Activated gamma-delta T cell (primary cell): Measurements from ENCODE around the gene MSL1.
A peak's percentile ranks its signal among the peaks of the same experiment; 100 is the strongest.

Experiments
- DNase-seq: peaks from one replicate; lab custom pipeline; 2025; lab: John Stamatoyannopoulos, UW

MSL1 gene

DNA sequence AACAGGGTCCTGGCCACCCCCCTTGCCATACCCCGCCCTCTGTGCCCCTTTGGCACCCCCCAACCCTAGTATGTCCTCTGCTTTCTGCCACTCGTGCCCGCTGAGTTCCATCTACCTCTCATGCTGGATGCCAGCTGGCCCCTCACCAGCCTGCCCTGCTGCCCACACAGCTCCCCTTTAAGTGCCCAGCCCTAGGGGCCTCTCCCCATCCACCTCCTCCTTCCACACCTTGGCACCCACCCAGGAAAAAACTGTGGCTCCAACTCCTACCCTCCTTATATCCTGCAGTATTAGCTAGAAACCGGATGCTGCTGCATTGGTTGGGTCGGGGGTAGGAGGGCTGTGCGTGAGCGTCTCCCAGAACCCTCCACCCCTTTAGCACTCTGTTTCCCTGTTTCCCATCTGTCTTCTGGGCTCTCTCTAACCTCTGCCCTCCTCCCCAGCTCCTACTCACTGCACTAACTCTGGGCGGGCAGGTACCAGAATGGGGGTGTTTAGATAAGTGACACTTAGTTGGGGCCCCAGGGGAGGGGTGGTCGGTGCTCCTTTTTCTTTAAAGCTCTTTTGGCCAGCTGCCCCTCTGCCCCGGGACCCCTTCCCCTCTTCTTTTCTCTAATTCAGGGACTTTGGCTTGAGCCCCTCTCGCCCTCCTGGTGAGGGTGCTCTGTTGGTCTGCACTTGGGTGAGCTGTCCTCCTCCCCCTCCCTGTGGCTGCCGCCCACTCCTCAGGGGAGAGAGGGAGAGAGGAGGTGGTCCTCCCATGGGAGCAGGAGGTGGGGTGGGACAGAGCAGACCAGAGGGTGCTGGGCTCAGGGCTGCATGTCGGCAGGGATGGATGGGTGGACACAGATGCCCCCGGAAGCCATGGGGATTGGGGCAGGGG lies 31.3 kb upstream of the MSL1 start:
- DNase-seq: no peak

DNA sequence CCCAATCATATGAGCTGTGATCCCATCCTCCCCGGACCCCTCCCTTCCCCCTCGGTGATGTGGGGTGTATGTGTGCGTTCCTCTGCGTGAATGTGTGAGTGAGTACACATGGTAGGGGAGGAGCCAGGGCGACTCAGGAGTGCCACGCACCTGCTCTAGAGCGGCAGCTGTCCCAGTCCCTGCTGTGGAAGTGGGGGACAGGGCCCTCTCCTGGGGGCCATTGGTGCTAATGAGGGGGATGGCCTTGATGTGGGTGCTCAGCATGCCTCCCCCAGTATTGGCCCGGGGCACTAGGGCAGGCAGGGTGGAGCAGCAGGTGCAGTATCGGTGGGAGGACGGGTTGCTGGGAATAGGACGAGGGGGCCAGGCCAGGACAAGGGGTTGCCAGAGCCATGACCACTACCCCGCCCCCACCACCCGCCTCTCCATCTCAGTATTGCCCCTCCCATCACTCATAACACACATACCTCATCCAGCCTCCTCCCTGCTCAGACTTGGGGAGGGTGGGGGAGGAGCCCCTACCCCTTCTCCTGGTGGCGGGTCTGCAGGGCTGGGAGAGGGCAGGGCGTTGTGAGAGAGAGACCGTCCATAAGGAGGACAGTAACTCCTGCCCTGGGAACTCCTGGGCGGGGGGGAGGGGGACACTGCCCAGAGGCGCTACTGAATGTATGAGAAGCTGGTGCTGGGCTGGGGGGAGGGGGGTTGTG lies 29.9 kb upstream of the MSL1 start:
- no peak for DNase-seq

DNA sequence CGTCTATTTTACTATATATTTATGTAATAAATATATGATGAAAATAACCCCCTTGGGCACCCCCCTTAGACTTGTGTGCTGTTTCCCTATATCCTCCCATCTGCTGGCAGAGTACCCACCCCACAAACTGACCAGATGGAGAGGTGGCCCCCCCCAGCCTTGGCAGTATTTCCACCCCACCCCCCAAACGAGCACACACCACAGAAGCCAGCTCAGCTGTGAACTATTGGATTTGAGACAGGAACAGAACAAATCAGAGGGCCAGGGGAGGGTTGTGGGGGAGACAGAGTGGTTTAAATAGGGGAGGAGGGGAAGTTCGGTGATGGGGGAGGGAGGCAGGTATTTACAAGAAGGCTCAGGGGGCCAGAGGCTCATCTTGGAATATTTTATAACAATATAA lies 29.2 kb upstream of the MSL1 start:
- no peak for DNase-seq

DNA sequence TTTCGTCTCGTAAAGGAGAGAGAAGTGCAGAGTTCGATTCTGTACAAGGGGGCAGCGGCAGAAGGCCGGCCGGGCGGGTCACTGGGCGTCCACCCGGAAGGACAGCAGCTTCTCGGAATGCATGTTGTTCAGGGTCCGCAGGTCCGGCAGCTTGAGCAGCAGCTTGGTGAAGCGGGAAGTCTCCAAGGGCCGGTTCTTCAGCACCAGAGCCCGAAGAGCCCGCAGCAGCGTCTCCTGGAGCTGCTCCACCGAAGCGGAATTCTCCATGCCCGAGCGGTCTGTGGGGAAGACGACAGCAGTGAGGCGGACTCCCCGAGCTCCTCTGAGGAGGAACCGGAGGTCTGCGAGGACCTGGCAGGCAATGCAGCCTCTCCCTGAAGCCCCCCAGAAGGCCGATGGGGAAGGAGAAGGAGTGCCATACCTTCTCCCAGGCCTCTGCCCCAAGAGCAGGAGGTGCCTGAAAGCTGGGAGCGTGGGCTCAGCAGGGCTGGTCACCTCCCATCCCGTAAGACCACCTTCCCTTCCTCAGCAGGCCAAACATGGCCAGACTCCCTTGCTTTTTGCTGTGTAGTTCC lies 28.7 kb upstream of the MSL1 start:
- DNase-seq: no peak

- DNase-seq: no peak
Observed at GRCh38 chr17:40093580-40094201, 28.1 kb upstream of the MSL1 start.

GRCh38 chr17:40094874-40095273 lies 26.9 kb upstream of the MSL1 start:
- no peak for DNase-seq

- no peak for DNase-seq
Observed at GRCh38 chr17:40095351-40095943, 26.3 kb upstream of the MSL1 start.

- DNase-seq: no peak
Observed at GRCh38 chr17:40095944-40096791, 25.6 kb upstream of the MSL1 start.

DNA sequence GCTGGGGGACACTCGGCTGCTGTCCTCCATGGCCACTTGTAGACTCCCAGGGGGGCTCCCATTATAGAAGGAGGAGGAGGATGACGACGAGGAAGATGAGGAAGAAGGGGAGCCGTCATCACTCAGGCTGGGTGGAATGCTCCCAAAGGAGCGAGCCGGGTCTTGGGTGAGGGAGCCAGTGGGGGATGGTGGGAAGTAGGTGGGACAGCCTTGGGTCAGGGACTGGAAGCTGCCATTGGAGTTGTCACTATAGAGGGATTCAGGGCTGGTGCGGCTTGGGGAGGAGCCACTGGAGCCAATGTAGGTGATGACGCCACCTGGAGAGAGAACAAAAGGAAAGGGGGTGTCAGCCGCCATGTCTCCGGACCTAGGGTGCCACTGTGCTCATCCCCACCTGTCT lies 24.7 kb upstream of the MSL1 start:
- DNase-seq: no peak

DNA sequence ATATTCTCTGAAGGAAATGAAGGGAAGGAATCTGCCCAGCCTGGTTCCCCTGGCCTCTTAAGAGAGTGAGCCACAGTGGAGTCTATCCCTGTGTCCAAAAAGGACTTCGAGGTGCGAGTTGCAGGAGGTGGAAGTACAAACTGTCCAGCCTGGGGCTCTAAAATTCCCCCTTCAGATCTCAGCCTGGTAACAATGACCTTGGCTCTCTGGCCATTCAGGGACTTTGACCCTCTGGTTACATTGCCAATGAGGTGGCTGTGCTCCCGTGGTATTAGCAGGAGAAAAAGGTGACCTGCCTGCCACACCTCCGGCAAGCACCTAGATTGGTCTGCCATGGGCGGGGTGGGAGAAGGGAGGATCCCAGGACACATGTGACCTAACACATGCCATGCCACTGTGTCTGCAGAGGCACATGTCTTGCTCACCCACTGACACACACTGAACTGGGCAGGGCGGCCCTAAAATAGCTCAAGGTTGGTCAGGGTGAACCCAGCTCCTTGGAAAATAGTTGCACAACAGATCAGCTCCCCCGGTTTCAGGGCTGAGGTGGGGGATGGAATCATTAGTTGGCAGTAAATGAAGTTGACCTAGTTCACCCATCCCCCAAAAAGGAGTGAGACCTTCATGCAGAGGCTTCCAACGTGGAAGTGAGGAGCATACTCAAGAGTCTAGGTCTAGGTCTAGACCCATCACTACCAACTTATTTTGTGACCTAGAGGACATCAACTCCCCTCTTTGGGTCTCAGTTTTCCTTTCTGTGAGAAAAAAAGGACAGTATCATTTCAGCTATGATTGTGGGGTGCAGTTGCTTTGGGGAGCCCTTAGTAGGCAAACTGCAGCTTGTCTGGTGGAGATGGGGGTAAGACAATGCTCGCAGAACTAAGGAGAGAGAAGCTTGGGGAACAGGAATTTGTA lies 23.6 kb upstream of the MSL1 start:
- no peak for DNase-seq

DNA sequence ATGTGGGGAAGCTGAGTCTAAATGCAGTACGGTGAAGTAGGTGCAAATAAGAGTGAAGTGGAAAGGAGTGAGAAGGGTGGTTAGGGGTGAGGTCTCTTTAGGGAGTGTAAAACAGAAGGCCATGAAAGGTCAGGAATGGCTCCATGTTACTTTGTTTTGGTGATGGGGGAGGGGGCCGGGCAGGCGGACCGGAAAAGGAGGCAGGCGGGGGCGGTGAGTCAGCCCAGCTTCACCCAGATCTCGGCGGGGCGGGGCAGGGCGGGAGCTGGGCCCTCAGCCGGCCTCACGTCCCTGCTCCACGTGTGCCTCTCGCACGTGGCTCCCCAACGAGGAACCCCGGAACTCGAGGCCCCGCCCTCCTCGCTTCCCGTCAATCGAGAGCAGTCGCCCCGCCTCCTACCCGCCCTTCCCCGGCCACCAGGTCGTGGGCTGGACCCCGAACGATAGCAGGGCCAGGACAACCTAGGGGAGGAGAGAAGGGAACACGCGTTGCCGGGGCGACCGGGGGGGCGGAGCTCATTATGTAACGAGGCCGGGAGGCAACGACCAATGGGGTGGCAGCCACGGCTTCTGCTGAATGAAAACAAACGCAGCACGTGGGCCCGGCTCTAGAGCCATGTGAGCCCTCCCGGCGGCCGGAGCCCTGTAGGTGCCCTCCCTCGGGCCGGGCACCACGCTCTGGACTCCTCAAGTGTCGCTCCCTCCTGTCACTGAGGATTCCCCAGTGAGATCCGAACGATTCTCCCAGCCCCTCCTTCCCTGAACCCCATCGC lies 22.7 kb upstream of the MSL1 start:
- DNase-seq: peak; percentile 99

DNA sequence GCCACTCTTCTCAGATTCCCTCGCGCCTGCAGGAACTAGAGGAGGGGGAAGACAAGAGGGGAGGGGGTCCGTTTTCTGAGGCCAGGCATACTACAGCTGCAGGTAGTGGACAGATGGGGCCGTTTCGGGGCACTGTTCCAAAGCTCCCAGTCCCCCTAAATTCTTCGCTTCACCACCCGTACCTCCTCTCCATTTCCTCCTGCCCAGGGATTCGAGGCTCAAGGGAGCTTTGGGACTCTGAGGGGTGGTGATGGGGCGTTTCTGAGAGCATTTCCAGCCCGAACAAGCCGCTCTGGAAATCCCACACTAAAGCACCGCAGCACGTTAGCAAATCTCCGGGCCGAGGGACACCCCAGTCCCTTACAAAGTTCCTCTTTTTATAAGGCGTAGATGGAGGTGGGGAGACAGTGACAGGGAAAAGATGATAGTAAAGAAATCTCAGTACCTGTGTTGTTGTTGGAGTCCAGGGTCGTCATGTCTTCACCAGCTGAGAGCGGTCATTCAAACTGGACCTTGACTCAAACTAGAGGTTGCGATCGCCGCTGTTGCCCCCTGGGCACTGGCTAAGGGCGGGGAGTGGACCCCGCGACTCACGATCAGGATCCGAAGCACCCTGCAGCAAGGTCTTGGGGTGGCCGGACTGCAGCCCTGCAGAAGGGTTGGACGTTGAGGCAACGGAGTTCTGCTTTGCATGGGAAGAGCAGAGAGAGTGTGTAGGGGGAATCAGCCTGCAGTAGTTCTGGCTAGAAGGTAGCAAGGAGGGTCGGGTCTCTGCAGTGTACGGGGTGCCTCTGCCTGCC lies 22.0 kb upstream of the MSL1 start:
- no peak for DNase-seq

DNA sequence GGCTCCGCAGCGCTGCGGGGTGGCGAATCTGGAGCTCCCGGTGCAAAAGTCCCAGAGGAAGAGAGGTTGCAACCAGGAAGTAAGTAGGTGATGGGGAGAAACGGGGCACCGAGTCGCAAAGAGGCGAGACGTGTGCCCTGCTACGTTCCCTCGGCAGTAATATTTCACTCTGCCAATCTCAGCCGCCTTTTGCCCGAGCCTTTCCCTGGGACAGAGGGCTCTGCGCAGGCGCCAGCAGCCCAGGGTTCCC lies 21.4 kb upstream of the MSL1 start, which contains the start of gene NR1D1:
Gene NR1D1, minus strand, starts transcription at position 171 of the 250 bp plus-strand sequence. CDS start 495 bp downstream, outside the sequence.
- no peak for DNase-seq

GRCh38 chr17:40100669-40101366 lies 21.0 kb upstream of the MSL1 start:
- peak; percentile 74 for DNase-seq

- DNase-seq: no peak
Observed at GRCh38 chr17:40101367-40102210, 20.2 kb upstream of the MSL1 start.

GRCh38 chr17:40103071-40103661 lies 18.6 kb upstream of the MSL1 start:
- DNase-seq: no peak

DNA sequence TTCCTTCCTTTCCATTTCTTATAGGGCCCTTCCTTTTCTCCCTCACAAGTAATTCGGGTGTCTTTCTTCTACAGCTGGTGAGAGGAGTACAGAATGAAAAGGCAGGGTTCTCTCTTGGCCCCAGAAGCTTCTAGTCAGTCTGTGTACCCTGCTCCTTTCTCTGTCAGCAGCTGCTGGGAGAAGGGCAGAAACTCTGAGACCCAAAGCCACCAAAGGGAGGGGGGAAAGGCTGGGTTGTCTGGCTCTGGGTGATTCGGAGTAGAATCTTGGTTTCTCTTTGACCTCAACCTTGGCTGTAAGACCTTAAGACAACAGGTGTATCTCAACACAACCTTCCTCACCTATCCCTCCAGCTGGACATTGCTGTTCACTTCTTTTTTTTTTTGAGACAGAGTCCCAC lies 18.1 kb upstream of the MSL1 start:
- no peak for DNase-seq
